GM12878 (cell line): ENCODE measurements around the gene PDZD2.

Experiments used
- CHD2 ChIP-seq: IDR thresholded peaks from 2 replicates; pipeline ENCODE4 v1.6.1; 2011; ENCODE audit warnings: low read depth, low read length, improper control_type of control experiment, borderline replicate concordance
- CREB1 ChIP-seq: IDR thresholded peaks from 2 replicates; pipeline ENCODE4 v1.6.1; 2012; ENCODE audit warnings: low read depth, mild to moderate bottlenecking, inconsistent platforms
- CREM ChIP-seq: IDR thresholded peaks from 2 replicates; pipeline ENCODE4 v1.6.1; 2014; ENCODE audit warnings: antibody characterized with exemption, low read depth
- CTCF ChIP-seq, 3 experiments: IDR thresholded peaks in 2 of 3; conservative IDR thresholded peaks in 1 of 3; 2 replicates each; pipeline ENCODE4 v1.5.1; 2011; ENCODE audit warnings: low read depth in 3 of 3, low read length in 3 of 3, mild to moderate bottlenecking in 3 of 3, control low read depth in 2 of 3, moderate library complexity in 2 of 3, inconsistent platforms in 1 of 3, mixed read lengths in 1 of 3; ENCODE audit not compliant: control insufficient read depth in 2 of 3, insufficient read depth in 1 of 3; ENCODE audit errors: extremely low read depth in 1 of 3
- EP300 ChIP-seq, 2 experiments: fragments of 150-350 bp in 1 of 2; IDR thresholded peaks; 2 replicates each; pipeline ENCODE4 v1.6.1; 2011 to 2012; ENCODE audit warnings: low read depth in 2 of 2, low read length in 2 of 2, borderline replicate concordance in 1 of 2, improper control_type of control experiment in 1 of 2, inconsistent platforms in 1 of 2; ENCODE audit not compliant: control insufficient read depth in 1 of 2
- ESRRA ChIP-seq: IDR thresholded peaks from 2 replicates; pipeline ENCODE4 v1.6.1; 2012; ENCODE audit warnings: mild to moderate bottlenecking, low read length, improper control_type of control experiment
- FOXM1 ChIP-seq: IDR thresholded peaks from 2 replicates; pipeline ENCODE4 v1.6.1; 2012; ENCODE audit warnings: low read depth, mild to moderate bottlenecking, inconsistent platforms, low read length, moderate library complexity
- GABPA ChIP-seq: IDR thresholded peaks from 2 replicates; pipeline ENCODE4 v1.6.1; 2014; ENCODE audit warnings: antibody characterized with exemption, low read depth, mild to moderate bottlenecking, inconsistent platforms
- MAX ChIP-seq: IDR thresholded peaks from 2 replicates; pipeline ENCODE4 v1.6.1; 2012; ENCODE audit warnings: low read depth, low read length, improper control_type of control experiment
- POLR2A ChIP-seq: IDR thresholded peaks from 2 replicates; pipeline ENCODE4 v1.6.1; 2011; ENCODE audit warnings: low read depth, mild to moderate bottlenecking, low read length
- USF2 ChIP-seq: IDR thresholded peaks from 2 replicates; pipeline ENCODE4 v1.6.1; 2011; ENCODE audit warnings: low read depth, low read length, improper control_type of control experiment, borderline replicate concordance

- no peak for TF ChIP-seq POLR2A
- TF ChIP-seq CHD2: no peak
- TF ChIP-seq CTCF (IDR thresholded peaks at IDR 0.05 in 2 of 3, conservative IDR thresholded peaks at IDR 0.05 in 1 of 3; ENCODE audit: control insufficient read depth in 2 of 3, extremely low read depth in 1 of 3, insufficient read depth in 1 of 3, low read depth in 3 of 3, low read length in 3 of 3): no peak
- no peak for TF ChIP-seq FOXM1
- TF ChIP-seq MAX: no peak
- no peak for TF ChIP-seq CREB1
- no peak for TF ChIP-seq USF2
- no peak for TF ChIP-seq GABPA
- no peak for TF ChIP-seq EP300 (IDR thresholded peaks at IDR 0.05; ENCODE audit: borderline replicate concordance in 1 of 2, control insufficient read depth in 1 of 2, low read depth in 2 of 2, low read length in 2 of 2)
- no peak for TF ChIP-seq CREM
- no peak for TF ChIP-seq ESRRA
Measured at GRCh38 chr5:31708089-31708488, 69.2 kb downstream of the PDZD2 start.
